IgD-negative memory B cell (primary cell): ENCODE measurements around the gene CDK14. TPM values are rescaled to one million over a fixed set of nuclear protein-coding genes. Genes with fewer than 3 reads are reported as not detected.

Experiments
- H3K27ac Mint-ChIP-seq, 3 donors: one replicate each; pipeline ENCODE4 v1.8.0; 2020 to 2022; ENCODE audit warnings: mild to moderate bottlenecking in 3 of 3, mixed read lengths in 3 of 3, moderate library complexity in 1 of 3
- H3K27me3 Mint-ChIP-seq: one replicate; pipeline ENCODE4 v1.8.0; 2021; ENCODE audit warnings: mixed read lengths
- H3K36me3 Mint-ChIP-seq: one replicate; pipeline ENCODE4 v1.8.0; 2020; ENCODE audit warnings: mild to moderate bottlenecking, mixed read lengths
- H3K4me1 Mint-ChIP-seq, 3 donors: one replicate each; pipeline ENCODE4 v1.8.0; 2020 to 2022; ENCODE audit warnings: mixed read lengths in 3 of 3, mild to moderate bottlenecking in 1 of 3
- H3K4me3 Mint-ChIP-seq, 4 donors: one replicate each; pipeline ENCODE4 v1.8.0; 2020 to 2022; ENCODE audit warnings: mild to moderate bottlenecking in 4 of 4, mixed read lengths in 4 of 4, moderate library complexity in 3 of 4
- H3K9me3 Mint-ChIP-seq, 3 donors: one replicate each; pipeline ENCODE4 v1.8.0; 2020 to 2021; ENCODE audit warnings: mixed read lengths in 3 of 3, mild to moderate bottlenecking in 1 of 3
- polyA plus RNA-seq: library from polyadenylated mRNA; unstranded; fragments of 300-500 nt; fragmentation: Illumina TruSeq; gene quantifications from one replicate; pipeline ENCODE4 v1.2.3, GENCODE V29; 2021

Gene CDK14
- polyA plus RNA-seq, 1 donor from 2014 or later = 53.0 TPM

- H3K4me1 Mint-ChIP-seq = peaks cover 3 to 11% (median 5%) of the 10 kb centered on the region in 3 donors
- no peak overlapping the region for H3K4me3 Mint-ChIP-seq
- no peaks in the 10 kb centered on the region for H3K9me3 Mint-ChIP-seq
- H3K27me3 Mint-ChIP-seq = no peaks in the 10 kb centered on the region
- H3K36me3 Mint-ChIP-seq = peaks cover 11% of the 10 kb centered on the region
- H3K27ac Mint-ChIP-seq = peak overlapping the region in 1 of 3 donors; percentile 34
Observed at GRCh38 chr7:91041901-91042484, 445.9 kb downstream of the CDK14 start.

DNA sequence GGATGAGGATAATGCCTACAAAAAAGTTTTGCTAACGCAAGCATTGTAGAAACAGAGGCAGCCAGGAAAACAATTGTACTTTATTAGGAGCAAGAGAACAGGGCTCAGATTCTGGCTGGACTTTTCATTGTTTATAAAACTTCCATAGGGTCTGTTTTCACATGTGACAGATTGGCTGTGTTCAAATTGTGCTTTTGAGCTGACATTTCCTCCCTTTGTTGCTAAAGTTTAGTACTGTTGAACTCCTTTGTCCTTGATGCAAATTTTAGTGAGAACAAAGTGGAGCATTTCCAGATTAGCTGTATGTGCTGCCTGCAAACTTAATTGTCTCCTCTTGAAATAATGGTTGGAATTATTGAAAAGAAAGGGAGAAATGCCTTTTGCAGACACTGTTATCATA is 447.1 kb downstream of the CDK14 start:
- Mint-ChIP-seq H3K4me3 (no peak overlapping the region), H3K27ac (no peak overlapping the region), H3K4me1 (peaks cover 3 to 11% (median 5%) of the 10 kb centered on the region in 3 donors), H3K9me3 (no peaks in the 10 kb centered on the region), H3K27me3 (no peaks in the 10 kb centered on the region), H3K36me3 (peaks cover 12% of the 10 kb centered on the region)

DNA sequence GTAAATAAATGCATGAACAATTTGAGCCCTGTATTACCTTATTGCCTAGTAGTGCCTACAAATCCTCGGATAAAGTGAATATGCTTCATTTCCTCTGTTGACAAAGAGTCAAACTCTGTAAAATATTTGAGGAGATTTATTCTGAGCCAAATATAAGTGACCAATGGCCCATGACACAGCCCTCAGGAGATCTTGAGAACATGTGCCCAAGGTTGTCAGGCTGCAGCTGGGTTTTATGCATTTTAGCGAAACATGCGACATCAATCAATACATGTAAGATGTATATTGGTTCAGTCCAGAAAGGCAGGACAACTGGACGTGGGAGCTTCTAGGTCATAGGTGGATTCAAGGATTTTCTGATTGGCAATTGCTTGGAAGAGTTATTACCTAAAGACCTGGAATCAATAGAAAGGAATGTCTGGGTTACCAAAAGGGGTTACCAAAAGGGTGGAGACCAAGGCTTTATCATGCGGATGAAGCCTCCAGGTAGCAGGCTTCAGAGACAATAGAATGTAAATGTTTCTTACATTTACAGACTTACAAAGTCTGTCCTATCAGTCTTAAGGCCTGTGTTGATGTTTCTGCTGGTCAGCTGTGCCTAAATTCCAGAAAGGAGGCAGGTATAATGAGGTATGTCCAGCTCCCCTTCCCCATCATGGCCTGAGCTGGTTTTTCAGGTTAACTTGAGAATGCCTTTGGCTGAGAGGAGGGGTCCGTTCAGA is 448.0 kb downstream of the CDK14 start:
- Mint-ChIP-seq H3K36me3 (peaks cover 14% of the 10 kb centered on the region), H3K27me3 (no peaks in the 10 kb centered on the region), H3K4me1 (peaks cover 1 to 8% (median 3%) of the 10 kb centered on the region in 3 donors), H3K9me3 (no peaks in the 10 kb centered on the region), H3K27ac (no peak overlapping the region), H3K4me3 (no peak overlapping the region)

DNA sequence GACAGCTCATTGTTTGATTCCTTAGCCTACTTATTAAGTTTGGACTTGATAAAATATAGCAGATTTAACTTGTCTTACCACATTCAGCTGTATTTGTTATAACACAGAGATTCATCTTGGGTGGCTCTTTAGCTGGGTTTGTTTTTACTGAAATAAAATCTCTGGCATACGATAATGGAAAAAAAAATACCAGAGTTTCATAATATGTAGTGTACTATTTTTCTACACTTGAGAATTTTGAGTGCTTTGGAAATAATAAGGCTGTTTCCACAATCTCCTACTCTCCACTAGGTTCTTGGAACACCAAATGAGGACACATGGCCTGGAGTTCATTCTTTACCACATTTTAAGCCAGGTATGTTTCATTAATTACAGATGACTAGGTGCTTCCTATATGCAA is 449.5 kb downstream of the CDK14 start:
- Mint-ChIP-seq H3K36me3 (peaks cover 16% of the 10 kb centered on the region), H3K27ac (peak overlapping the region in 1 of 3 donors; percentile 71), H3K27me3 (no peaks in the 10 kb centered on the region), H3K9me3 (no peaks in the 10 kb centered on the region), H3K4me1 (peaks cover 8 to 13% (median 9%) of the 10 kb centered on the region in 3 donors), H3K4me3 (no peak overlapping the region)

DNA sequence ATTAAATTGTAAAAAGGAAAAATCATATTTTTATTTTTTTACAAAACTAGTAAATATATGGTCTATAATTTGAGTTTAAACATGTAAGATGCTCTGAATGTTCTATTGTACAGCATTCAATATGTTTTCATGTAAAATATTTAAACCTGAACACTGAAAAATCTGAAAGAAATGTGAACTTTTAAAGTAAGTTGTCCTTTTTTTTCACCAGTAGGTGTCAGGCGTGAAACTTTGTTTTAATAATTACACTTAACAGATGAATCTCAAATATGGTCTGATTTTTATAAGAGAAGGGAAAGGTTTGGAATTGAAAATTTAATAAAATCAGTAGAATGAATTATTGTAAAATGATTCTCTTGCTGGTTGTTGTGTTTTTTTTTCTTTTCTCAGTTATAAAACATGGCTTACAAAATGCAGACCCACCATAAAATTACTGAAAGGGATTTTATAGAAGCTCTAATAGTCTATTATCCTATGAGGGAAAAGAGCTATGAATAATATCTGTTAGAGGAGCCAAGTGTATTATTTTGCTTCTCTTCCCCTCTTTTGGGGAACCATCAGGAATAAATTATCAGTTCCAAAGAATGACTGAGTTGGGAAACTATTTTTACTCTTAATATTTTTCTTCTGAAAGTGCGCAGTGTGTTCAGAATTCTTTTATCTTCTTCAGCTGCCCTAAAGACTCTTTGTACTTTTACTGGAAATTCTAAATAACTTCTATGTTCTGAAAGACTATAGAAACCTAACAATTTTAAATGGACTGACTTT is 450.4 kb downstream of the CDK14 start:
- H3K27me3 Mint-ChIP-seq = no peaks in the 10 kb centered on the region
- H3K27ac Mint-ChIP-seq = no peak overlapping the region
- no peak overlapping the region for H3K4me3 Mint-ChIP-seq
- peaks cover 13% of the 10 kb centered on the region for H3K36me3 Mint-ChIP-seq
- peaks cover 10 to 14% (median 14%) of the 10 kb centered on the region in 3 donors for H3K4me1 Mint-ChIP-seq
- H3K9me3 Mint-ChIP-seq = no peaks in the 10 kb centered on the region

DNA sequence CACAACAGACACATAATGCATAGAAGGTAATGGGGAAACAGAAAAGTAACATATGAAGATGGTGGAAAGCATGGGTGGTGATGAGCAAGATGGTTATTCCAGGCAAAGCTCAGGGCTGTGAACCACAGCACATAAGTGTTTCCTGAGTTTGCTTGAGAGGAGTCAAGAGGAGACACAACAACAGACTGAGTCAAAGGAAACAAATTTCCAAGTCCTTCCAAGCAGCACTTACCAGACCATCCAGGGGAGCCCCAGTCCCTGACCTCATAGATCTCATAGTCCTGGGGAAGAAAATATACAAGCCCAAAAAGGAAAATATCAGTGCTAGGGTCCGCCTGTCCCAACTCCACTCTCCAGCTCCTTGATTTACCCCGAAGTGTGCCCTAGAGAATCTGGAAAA is 451.5 kb downstream of the CDK14 start:
- Mint-ChIP-seq H3K36me3 (peaks cover 10% of the 10 kb centered on the region), H3K27ac (no peak overlapping the region), H3K4me3 (no peak overlapping the region), H3K27me3 (no peaks in the 10 kb centered on the region), H3K4me1 (peaks cover 12 to 13% (median 12%) of the 10 kb centered on the region in 3 donors), H3K9me3 (no peaks in the 10 kb centered on the region)

DNA sequence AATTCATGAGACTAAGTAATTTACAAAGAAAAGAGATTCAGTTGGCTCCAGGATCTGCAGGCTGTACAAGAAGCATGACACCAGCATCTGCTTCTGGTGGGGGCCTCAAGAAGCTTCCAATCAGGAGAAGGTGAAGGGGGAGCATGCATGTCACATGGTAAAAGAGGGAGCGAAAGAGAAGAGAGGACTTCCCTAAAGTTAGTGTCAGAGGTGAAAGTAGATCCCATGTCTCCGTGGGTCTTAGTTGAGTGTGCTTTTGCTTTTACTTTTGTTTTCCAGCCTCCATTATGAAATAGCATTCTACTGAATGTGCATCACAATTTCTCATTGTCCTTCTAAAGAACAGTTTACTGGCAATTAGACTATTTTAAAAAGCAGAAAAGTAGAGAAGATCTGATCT is 454.6 kb downstream of the CDK14 start:
- peaks cover under 1 to 4% (median 2%) of the 10 kb centered on the region in 3 donors for H3K9me3 Mint-ChIP-seq
- peak overlapping the region in 2 of 4 donors; percentile 28 to 61 for H3K4me3 Mint-ChIP-seq
- peak overlapping the region in 2 of 3 donors; percentile 28 to 59 for H3K27ac Mint-ChIP-seq
- no peaks in the 10 kb centered on the region for H3K27me3 Mint-ChIP-seq
- H3K4me1 Mint-ChIP-seq = peaks cover 12 to 15% (median 12%) of the 10 kb centered on the region in 3 donors
- peaks cover 17% of the 10 kb centered on the region for H3K36me3 Mint-ChIP-seq

- Mint-ChIP-seq H3K4me1 (peaks cover 11 to 15% (median 12%) of the 10 kb centered on the region in 3 donors), H3K9me3 (peaks cover 2 to 4% (median 2%) of the 10 kb centered on the region in 3 donors), H3K4me3 (no peak overlapping the region), H3K27me3 (no peaks in the 10 kb centered on the region), H3K36me3 (peaks cover 22% of the 10 kb centered on the region), H3K27ac (peak overlapping the region in 1 of 3 donors; percentile 59)
Observed at GRCh38 chr7:91051966-91052365, 455.8 kb downstream of the CDK14 start.

DNA sequence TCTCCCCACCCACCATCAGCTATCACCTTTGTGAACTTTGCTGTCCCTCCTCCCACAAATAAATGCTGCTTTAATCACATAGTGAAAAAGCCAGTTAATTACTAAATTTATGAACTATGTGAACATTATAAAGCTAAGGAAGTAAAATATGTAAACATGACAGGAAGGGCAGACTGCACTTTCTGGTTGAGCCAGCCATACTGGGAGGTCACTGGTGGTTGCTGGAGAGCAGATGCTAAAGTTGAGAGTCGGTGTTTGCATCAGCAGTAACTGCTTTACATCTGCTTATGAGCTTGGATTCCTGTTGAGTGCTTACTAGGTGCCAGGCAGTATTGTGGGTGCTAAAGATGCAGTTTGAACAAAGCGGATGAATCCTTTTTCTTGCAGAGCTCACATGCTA is 458.3 kb downstream of the CDK14 start:
- peaks cover 20% of the 10 kb centered on the region for H3K36me3 Mint-ChIP-seq
- H3K4me1 Mint-ChIP-seq = peaks cover 11 to 14% (median 12%) of the 10 kb centered on the region in 3 donors
- H3K27me3 Mint-ChIP-seq = no peaks in the 10 kb centered on the region
- H3K9me3 Mint-ChIP-seq = peaks cover 2 to 4% (median 2%) of the 10 kb centered on the region in 3 donors
- H3K27ac Mint-ChIP-seq = peak overlapping the region in 1 of 3 donors; percentile 50
- no peak overlapping the region for H3K4me3 Mint-ChIP-seq

- Mint-ChIP-seq H3K4me1 (peaks cover 6 to 11% (median 6%) of the 10 kb centered on the region in 3 donors), H3K36me3 (peaks cover 18% of the 10 kb centered on the region), H3K27ac (no peak overlapping the region), H3K9me3 (peaks cover 2 to 4% (median 2%) of the 10 kb centered on the region in 3 donors), H3K27me3 (no peaks in the 10 kb centered on the region), H3K4me3 (no peak overlapping the region)
Observed at GRCh38 chr7:91055219-91055618, 459.1 kb downstream of the CDK14 start.

DNA sequence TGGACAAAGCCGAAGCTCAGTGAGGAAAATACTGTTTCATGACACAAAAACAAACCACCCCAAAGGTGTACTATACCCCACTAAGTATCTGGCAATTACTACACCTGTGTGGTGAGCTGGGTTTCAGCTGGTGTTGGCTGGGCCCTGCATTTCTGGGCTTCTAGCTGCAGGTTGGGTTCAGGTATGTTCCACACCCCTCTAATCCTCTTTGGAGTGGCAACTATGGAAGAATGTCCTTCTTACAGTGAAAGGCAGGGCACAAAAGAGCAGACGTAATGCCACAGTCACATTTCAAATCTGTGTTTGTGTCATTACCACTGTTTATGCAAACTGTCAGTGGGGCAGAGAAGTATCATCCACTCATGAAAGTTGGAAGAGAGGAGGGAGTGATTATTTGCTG is 466.6 kb downstream of the CDK14 start:
- peaks cover 16 to 24% (median 22%) of the 10 kb centered on the region in 3 donors for H3K4me1 Mint-ChIP-seq
- H3K27ac Mint-ChIP-seq = no peak overlapping the region
- peaks cover 8% of the 10 kb centered on the region for H3K36me3 Mint-ChIP-seq
- H3K27me3 Mint-ChIP-seq = no peaks in the 10 kb centered on the region
- no peak overlapping the region for H3K4me3 Mint-ChIP-seq
- no peaks in the 10 kb centered on the region for H3K9me3 Mint-ChIP-seq

DNA sequence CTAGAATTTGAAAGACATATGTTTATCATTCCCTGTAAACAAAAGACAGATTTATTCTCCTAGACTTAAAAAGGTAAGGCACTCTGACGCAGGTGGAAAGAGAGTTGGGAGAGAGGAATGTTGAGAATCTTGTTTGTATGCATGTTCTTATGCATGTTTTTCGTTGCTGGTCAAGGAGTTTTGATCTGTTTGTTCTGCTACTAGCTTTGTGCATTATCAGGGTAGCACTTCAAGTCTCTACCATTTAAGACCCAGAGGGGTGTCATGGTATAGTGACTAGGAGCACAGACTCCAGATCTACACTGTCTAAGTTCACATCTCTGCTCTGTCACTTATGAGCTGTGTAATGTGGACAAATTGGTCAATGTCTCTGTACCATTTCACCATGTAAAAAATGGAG is 467.9 kb downstream of the CDK14 start:
- H3K9me3 Mint-ChIP-seq = no peaks in the 10 kb centered on the region
- peak overlapping the region in 2 of 3 donors; percentile 16 to 59 for H3K27ac Mint-ChIP-seq
- H3K27me3 Mint-ChIP-seq = no peaks in the 10 kb centered on the region
- H3K4me1 Mint-ChIP-seq = peaks cover 16 to 25% (median 22%) of the 10 kb centered on the region in 3 donors
- H3K4me3 Mint-ChIP-seq = no peak overlapping the region
- peaks cover 8% of the 10 kb centered on the region for H3K36me3 Mint-ChIP-seq

- no peaks in the 10 kb centered on the region for H3K27me3 Mint-ChIP-seq
- peak overlapping the region in 1 of 3 donors; percentile 16 for H3K27ac Mint-ChIP-seq
- H3K4me1 Mint-ChIP-seq = peaks cover 16 to 23% (median 22%) of the 10 kb centered on the region in 3 donors
- H3K9me3 Mint-ChIP-seq = no peaks in the 10 kb centered on the region
- no peak overlapping the region for H3K4me3 Mint-ChIP-seq
- H3K36me3 Mint-ChIP-seq = peaks cover 7% of the 10 kb centered on the region
Observed at GRCh38 chr7:91064938-91065337, 468.8 kb downstream of the CDK14 start.

GRCh38 chr7:91066627-91067026 is 470.5 kb downstream of the CDK14 start:
- Mint-ChIP-seq H3K4me1 (peaks cover 14 to 22% (median 22%) of the 10 kb centered on the region in 3 donors), H3K27ac (no peak overlapping the region), H3K4me3 (no peak overlapping the region), H3K9me3 (no peaks in the 10 kb centered on the region), H3K36me3 (peaks cover 5% of the 10 kb centered on the region), H3K27me3 (no peaks in the 10 kb centered on the region)

DNA sequence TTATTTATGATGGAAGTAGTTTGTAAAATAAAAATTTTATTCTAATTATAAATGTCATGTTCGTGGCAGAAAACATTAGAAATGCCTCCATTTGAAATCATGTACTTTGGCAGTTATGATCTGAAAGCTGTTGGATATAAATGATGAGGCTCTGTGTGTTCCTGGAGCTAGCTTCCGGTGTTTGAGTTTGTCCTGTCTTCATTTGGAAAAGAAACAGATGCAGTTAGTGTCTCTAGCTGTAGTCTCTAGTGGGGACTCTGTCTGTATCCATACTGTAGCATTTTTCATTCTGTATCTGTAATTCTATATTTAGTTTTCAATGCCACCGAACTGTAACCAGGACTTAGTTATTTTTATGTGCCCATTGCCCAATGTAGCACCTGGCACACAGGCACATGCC is 471.1 kb downstream of the CDK14 start:
- Mint-ChIP-seq H3K4me1 (peaks cover 14 to 22% (median 22%) of the 10 kb centered on the region in 3 donors), H3K36me3 (peaks cover 6% of the 10 kb centered on the region), H3K4me3 (no peak overlapping the region), H3K9me3 (no peaks in the 10 kb centered on the region), H3K27me3 (no peaks in the 10 kb centered on the region), H3K27ac (no peak overlapping the region)
